Chondrocyte (in vitro differentiated cells): ENCODE results near the gene ABCB4. TPM values are rescaled to one million over a fixed set of nuclear protein-coding genes. Genes with fewer than 3 reads are reported as not detected.

Experiments
- DNase-seq: peaks from one replicate; pipeline ENCODE4 v3.0.0; 2021; ENCODE audit warnings: mixed read lengths, low spot score
- H3K27ac Mint-ChIP-seq: one replicate; pipeline ENCODE4 v1.8.0; 2021; ENCODE audit warnings: mild to moderate bottlenecking, moderate library complexity, mixed read lengths; ENCODE audit not compliant: unreplicated experiment
- H3K27me3 Mint-ChIP-seq: 2 replicates; pipeline ENCODE4 v1.8.0; 2021; ENCODE audit warnings: low read depth, mixed read lengths
- H3K36me3 Mint-ChIP-seq: 2 replicates; pipeline ENCODE4 v1.8.0; 2021; ENCODE audit warnings: low read depth, mixed read lengths
- H3K4me1 Mint-ChIP-seq: 2 replicates; pipeline ENCODE4 v1.8.0; 2021; ENCODE audit warnings: low read depth, mild to moderate bottlenecking, mixed read lengths
- H3K4me3 Mint-ChIP-seq: one replicate; pipeline ENCODE4 v1.8.0; 2021; ENCODE audit warnings: mild to moderate bottlenecking, moderate library complexity, mixed read lengths; ENCODE audit not compliant: unreplicated experiment
- H3K9me3 Mint-ChIP-seq: 2 replicates; pipeline ENCODE4 v1.8.0; 2021; ENCODE audit warnings: low read depth, mixed read lengths
- total RNA-seq: library from RNA; stranded (reverse); gene quantifications from 3 replicates; pipeline ENCODE4 v1.2.1, GENCODE V29; 2021
- TF ChIP-seq, protein P1 (sequence below): fragments of 200-600 bp; sonication (generic); IDR thresholded peaks from 2 replicates; pipeline ENCODE4 v1.5.0; 2021; ENCODE audit warnings: antibody characterized with exemption, mild to moderate bottlenecking, moderate library complexity

ABCB4 gene
- total RNA-seq, 1 donor from 2014 or later, result 0.10 TPM

DNA sequence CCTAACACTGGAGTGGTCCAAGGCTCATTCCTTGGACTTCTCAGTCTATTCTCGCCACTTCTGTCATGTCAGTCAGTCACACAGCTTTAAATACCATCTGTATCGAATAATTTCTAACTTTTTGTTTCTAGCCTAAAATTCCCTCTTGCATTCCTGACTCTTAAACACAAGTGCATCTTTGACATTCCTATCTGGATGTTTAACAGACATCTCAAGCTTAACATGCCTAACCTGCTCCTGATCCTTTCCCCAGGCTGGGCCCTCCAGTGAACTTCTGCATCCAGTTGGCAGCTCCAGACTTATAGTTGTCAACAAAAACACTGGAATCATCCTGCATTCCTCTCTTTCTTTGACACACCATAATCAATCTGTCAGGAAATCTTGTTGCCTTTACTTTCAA lies 4.5 kb upstream of the ABCB4 start:
- Mint-ChIP-seq H3K4me1 (peaks cover 8% of the 10 kb centered on the region), H3K27ac (no peak overlapping the region), H3K9me3 (no peaks in the 10 kb centered on the region), H3K4me3 (no peak overlapping the region), H3K36me3 (no peaks in the 10 kb centered on the region), H3K27me3 (peaks cover 21% of the 10 kb centered on the region)
- TF ChIP-seq, protein P1, sequence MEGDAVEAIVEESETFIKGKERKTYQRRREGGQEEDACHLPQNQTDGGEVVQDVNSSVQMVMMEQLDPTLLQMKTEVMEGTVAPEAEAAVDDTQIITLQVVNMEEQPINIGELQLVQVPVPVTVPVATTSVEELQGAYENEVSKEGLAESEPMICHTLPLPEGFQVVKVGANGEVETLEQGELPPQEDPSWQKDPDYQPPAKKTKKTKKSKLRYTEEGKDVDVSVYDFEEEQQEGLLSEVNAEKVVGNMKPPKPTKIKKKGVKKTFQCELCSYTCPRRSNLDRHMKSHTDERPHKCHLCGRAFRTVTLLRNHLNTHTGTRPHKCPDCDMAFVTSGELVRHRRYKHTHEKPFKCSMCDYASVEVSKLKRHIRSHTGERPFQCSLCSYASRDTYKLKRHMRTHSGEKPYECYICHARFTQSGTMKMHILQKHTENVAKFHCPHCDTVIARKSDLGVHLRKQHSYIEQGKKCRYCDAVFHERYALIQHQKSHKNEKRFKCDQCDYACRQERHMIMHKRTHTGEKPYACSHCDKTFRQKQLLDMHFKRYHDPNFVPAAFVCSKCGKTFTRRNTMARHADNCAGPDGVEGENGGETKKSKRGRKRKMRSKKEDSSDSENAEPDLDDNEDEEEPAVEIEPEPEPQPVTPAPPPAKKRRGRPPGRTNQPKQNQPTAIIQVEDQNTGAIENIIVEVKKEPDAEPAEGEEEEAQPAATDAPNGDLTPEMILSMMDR, result no peak
- DNase-seq, result no peak

DNA sequence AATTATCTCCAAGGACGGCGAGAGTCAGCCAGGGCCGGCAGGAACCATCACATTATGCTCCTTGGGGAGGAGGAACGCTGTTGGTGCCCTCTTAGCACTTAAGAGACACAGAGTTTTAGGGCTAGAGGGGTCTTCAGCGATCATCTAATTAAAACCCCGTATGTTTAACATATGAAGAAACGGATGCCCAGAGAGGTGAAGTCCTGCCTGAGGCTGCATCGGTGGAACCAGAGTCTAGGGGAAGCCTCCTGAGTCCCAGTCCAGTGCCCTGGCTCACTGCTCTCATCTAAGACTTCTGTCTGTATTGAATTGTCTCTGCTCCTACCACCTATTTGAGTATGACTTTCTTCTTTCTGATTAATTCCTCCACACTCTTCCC lies 688 bp upstream of the ABCB4 start:
- DNase-seq, result no peak
- H3K4me1 Mint-ChIP-seq, result peaks cover 19% of the 10 kb centered on the region
- H3K27me3 Mint-ChIP-seq, result peaks cover 36% of the 10 kb centered on the region
- TF ChIP-seq, protein P1, result no peak
- H3K36me3 Mint-ChIP-seq, result no peaks in the 10 kb centered on the region
- peak overlapping the region; percentile 37 for H3K4me3 Mint-ChIP-seq
- no peak overlapping the region for H3K27ac Mint-ChIP-seq
- no peaks in the 10 kb centered on the region for H3K9me3 Mint-ChIP-seq

DNA sequence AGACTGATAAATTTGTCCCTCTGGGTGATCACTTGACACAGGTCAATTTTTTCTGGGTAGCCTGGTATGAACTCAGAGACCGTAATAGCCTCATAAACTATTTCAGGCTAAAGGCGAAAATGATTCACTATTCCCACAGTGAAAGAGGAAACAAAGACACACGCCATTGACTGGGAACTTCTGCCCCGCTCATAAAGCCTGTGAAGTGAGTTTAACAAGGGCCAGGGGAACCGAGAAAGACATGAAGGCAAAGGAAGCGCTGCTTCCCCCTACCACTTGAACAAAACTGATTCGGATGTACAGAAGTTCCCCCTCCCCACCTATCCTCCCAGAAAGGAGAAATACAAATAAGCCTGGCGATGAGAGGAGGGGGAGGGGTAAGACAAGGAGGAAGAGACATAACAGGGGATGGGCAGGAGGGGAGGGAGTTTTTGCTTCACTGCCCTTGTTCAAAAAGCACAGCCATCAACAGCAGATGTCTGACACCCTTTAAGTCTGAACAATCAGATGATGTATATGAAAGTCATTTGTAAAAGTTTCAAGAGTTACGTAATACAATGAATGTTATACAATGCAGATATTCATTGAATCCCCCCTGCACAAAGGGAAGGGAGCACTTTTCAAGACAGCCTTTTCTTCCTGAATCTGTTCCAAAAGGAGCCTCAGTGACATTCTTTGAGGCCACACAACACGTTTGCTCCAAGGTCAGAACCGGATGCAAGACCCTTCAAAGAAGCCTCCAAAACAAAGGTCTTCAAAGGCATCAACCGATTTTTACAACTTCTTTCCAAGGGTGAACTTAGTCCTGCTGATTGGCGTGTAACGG lies 734 bp downstream of the ABCB4 start:
- H3K27ac Mint-ChIP-seq, result no peak overlapping the region
- no peaks in the 10 kb centered on the region for H3K36me3 Mint-ChIP-seq
- TF ChIP-seq, protein P1, result no peak
- H3K4me3 Mint-ChIP-seq, result peak overlapping the region; percentile 48
- H3K4me1 Mint-ChIP-seq, result peaks cover 19% of the 10 kb centered on the region
- no peaks in the 10 kb centered on the region for H3K9me3 Mint-ChIP-seq
- peaks cover 36% of the 10 kb centered on the region for H3K27me3 Mint-ChIP-seq
- no peak for DNase-seq

DNA sequence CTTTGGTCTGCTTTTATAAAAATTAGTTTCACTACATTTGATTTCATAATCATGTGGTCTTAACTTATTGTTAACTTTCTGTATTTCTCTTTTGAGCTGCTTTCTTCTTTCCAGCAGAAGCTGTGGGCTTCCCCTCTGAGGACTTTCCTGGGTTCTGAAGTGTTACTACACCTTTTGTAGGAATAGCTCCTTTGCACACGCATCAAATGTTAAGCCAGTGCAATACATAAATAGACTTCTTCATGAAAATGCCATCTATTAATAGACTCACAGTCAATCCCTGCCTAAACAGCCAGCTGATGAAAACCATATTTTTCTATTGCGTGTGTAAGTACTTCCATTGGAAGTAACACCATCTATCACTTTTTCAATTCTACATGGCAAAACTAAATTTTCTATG lies 1.5 kb downstream of the ABCB4 start:
- TF ChIP-seq, protein P1, result no peak
- no peak for DNase-seq
- H3K27me3 Mint-ChIP-seq, result peaks cover 36% of the 10 kb centered on the region
- no peaks in the 10 kb centered on the region for H3K36me3 Mint-ChIP-seq
- H3K9me3 Mint-ChIP-seq, result no peaks in the 10 kb centered on the region
- H3K27ac Mint-ChIP-seq, result no peak overlapping the region
- H3K4me3 Mint-ChIP-seq, result no peak overlapping the region
- H3K4me1 Mint-ChIP-seq, result peaks cover 19% of the 10 kb centered on the region

DNA sequence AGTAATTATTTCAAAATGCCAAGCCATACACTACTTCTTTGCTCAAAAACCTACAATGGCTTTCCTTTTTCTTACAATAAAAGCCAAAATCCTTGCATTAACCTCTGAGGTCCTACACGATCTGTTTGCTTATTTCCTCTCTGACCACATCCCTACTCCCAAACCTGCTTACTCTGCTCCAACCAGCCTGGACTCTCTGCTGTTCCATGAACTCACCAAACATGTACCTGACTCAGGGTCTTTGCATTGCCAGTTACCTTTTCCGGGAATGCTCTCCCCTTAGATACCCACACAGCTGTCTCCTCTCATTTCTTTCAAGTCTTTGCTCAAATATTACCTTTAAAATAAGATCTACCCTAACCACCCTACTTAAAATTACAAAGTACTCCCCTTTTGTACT lies 2.3 kb downstream of the ABCB4 start:
- Mint-ChIP-seq H3K27ac (no peak overlapping the region), H3K4me1 (peaks cover 19% of the 10 kb centered on the region), H3K36me3 (no peaks in the 10 kb centered on the region), H3K9me3 (no peaks in the 10 kb centered on the region), H3K27me3 (peaks cover 36% of the 10 kb centered on the region), H3K4me3 (no peak overlapping the region)
- no peak for DNase-seq
- TF ChIP-seq, protein P1, result no peak
